HG03442 (cell line): Measurements from ENCODE around the gene FOXL3.
A peak's percentile ranks its signal among the peaks of the same experiment; 100 is the strongest.

Experiments
- ATAC-seq: cut with Tn5 transposase; IDR thresholded peaks from one replicate; pipeline ENCODE4 v1.9.1; 2021; ENCODE audit warnings: mild to moderate bottlenecking, moderate library complexity; ENCODE audit not compliant: unreplicated experiment

The FOXL3 gene

GRCh38 chr7:318878-319661 lies 29.1 kb downstream of the FOXL3 start:
- ATAC-seq: no peak

- no peak for ATAC-seq
These were observed 30.3 kb downstream of the FOXL3 start for GRCh38 chr7:320297-320696.

- peak; percentile 47 for ATAC-seq
These were observed 32.2 kb downstream of the FOXL3 start for GRCh38 chr7:322111-322671.

GRCh38 chr7:322708-323111 lies 32.7 kb downstream of the FOXL3 start:
- ATAC-seq: no peak

- ATAC-seq: no peak
These were observed 33.4 kb downstream of the FOXL3 start for GRCh38 chr7:323410-323809.

- ATAC-seq: no peak
These were observed 34.0 kb downstream of the FOXL3 start for GRCh38 chr7:324011-324410.

- no peak for ATAC-seq
These were observed 35.3 kb downstream of the FOXL3 start for GRCh38 chr7:325051-325798.

GRCh38 chr7:325811-326210 lies 35.8 kb downstream of the FOXL3 start:
- no peak for ATAC-seq

GRCh38 chr7:326273-326672 lies 36.3 kb downstream of the FOXL3 start:
- ATAC-seq: no peak

GRCh38 chr7:326809-327232 lies 36.9 kb downstream of the FOXL3 start:
- ATAC-seq: no peak

- ATAC-seq: no peak
These were observed 37.4 kb downstream of the FOXL3 start for GRCh38 chr7:327233-327931.

GRCh38 chr7:327991-328702 lies 38.2 kb downstream of the FOXL3 start:
- no peak for ATAC-seq

- ATAC-seq: no peak
These were observed 39.8 kb downstream of the FOXL3 start for GRCh38 chr7:329691-330281.

GRCh38 chr7:330511-331230 lies 40.7 kb downstream of the FOXL3 start:
- no peak for ATAC-seq

GRCh38 chr7:332020-332517 lies 42.1 kb downstream of the FOXL3 start:
- ATAC-seq: no peak

GRCh38 chr7:332646-333392 lies 42.8 kb downstream of the FOXL3 start:
- ATAC-seq: no peak

GRCh38 chr7:333393-333764 lies 43.4 kb downstream of the FOXL3 start:
- no peak for ATAC-seq

GRCh38 chr7:334618-335357 lies 44.8 kb downstream of the FOXL3 start:
- no peak for ATAC-seq
